ENCODE measurements around the gene INPP4A.

The INPP4A gene

DNA sequence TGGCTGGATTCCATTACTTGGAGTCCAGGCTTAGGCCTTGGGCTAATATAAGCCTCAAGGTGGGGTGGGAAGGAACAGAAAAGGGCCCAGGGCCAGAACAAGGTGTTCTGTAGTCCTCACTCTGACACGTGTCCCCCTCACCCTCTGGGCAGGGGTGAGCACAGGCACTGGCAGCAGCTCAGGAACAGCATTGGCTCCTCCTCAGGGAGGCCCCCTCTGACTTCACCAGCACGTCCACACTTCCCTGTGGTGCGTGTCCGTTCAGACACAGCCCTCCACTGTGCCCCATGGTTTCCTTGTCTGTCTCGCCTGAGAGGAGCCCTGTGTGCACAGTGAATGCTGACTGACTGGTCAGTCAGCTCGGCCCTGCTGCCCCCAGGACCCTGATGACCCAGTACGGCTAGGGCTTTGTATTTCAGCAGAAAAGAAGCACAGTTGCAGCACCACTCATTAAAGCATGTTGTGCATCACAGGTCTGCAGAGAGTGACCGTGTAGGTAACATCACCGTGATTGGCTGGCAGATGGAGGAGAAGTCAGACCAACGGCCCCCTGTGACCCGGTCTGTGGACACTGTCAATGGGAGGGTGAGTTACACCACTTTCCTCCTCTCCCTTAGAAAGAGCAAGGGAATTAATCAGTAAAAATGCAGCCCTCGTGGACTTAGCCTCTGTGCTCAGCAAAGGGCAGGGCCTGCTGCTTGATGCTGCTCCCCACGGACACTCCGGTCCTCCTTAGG is 92.9 kb downstream of the INPP4A start:
- no peak for DNase-seq (ENCODE audit: low read depth in 4 of 4, low spot score in 1 of 4)

DNA sequence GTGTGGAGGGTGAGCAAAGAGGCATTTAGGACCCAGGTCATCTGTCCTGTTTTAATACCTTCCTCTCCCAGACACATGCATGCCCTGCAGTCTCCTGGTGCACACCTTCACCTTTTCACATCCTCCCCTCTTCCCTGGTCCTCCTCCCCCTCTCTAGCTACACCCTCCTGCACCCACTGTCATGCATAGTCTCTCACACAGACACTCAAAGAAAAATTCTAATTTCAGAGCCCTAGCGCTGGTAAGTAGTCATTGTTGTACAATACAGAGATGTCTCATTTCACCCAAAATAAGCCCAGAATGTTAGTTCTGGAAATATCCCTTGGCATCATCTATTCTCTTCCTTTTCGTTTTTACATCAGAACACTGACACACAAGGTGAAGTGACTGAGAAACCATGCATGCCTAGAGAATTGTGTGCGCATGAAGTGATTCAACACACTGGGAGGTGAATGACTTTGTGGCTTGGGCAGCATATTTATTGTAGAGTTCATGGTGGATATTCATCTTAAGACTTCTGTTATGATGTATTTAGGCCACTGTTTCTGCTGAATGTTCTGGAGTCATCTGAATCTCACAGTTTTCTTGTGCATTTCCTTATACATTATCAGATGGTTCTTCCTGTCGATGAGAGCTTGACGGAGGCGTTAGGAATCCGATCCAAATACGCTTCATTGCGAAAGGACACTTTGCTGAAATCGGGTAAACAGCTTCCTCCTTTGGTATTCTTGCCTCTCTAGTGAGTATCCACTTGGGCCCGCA is 93.8 kb downstream of the INPP4A start:
- no peak for DNase-seq (ENCODE audit: low read depth in 4 of 4, low spot score in 1 of 4)

DNA sequence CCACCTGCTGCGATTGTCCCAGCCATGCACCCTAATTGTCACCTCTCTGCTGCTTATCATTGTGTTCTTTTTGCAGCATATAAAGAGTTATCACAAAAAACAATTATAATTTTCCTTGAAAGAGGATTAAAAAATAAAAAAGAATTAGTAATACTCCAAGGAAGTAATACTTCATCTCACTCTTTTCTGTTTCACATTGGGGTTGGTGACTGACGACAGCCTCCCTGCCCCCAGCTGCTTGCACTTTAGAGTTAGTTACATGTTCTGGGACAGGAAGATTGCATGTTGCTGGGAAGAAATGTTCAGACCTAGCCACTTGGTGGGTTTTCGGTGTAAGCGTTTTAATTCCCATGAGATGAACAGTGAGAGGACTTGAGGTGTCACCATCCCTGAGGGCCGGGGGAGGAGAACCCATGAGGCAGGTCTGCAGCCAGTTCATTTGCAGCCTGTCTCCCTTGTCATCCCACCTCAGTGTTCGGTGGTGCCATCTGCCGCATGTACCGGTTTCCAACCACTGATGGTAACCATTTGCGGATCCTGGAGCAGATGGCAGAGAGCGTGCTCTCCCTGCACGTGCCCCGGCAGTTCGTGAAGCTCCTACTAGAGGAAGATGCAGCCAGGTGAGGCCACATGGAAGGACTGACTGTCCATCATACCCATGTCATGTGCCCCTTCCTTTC is 94.5 kb downstream of the INPP4A start:
- no peak for DNase-seq (ENCODE audit: low read depth in 4 of 4, low spot score in 1 of 4)

DNA sequence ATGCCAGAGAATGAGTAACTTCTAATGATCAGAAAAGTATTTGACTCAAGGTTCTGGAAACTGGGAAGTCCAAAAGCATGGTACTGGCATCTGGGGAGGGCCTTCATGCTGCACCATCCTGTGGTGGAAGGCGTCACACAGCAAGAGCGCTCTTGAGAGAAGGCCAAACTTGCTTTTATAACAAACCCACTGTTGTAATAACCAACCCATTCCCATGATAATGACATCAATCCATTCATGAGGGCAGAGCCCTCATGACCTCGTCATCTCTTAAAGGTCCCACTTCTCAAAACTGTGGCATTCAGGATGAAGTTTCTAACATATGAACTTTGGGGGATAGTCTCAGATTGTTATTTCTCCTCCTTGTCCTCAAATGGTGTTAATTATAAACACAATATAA is 95.9 kb downstream of the INPP4A start:
- DNase-seq (ENCODE audit: low read depth in 4 of 4, low spot score in 1 of 4), result no peak

DNA sequence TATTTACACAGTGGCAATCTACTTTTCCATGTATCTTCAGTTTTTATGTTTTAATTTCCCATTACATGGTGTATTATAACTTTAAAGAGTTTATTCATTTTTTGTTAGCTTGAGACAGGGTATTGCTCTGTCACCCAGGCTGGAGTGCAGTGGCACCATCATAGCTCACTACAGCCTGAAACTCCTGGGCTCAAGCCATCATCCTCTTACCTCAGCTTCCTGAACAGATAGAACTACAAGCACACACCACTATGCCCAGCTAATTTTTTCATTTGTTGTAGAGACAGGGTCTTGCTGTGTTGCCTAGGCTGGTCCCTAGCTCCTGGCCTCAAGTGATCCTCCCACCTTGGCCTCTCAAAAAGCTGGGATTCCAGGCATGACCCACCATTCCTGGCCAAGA is 96.8 kb downstream of the INPP4A start:
- DNase-seq (ENCODE audit: low read depth in 4 of 4, low spot score in 1 of 4), result no peak

DNA sequence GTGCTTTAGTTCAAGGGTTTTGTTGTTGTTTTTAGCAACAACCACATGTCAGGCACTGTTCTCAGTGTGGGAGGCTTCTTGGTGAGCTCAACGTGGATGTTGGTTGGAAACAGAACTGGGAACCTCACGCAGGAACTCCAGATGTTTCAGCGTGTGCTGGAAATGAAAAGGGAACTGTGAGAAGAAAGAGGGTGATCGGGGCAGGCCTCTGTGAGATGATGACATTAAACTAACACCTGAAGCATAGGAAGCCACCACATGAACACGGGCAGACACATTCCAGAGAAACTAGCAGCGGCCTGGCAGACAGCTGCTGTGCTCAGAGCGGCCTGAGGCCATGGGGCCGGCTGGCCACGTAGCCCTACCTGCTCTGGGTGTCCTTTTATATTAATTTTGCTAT is 97.2 kb downstream of the INPP4A start:
- no peak for DNase-seq (ENCODE audit: low read depth in 4 of 4, low spot score in 1 of 4)

DNA sequence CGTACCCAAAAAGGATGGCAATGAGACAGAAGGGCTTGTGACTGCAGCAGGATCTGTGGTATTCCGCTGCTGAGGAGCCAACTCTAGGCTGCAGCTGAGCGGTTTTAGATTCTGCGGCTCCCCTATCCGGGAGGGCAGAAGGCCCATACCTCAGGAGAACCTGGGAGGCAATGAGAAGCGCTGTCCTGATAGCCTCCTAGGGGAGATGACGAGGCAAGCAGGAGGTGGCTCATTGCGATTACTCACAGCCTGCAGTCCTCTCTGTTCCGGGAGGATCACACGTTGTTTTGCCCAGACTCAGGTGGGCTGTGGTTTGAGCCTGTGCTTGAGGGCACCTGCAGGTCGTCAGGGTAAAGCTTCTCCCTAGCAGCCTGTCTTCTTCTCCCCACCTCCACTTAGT is 98.6 kb downstream of the INPP4A start:
- DNase-seq (ENCODE audit: low read depth in 4 of 4, low spot score in 1 of 4), result no peak

DNA sequence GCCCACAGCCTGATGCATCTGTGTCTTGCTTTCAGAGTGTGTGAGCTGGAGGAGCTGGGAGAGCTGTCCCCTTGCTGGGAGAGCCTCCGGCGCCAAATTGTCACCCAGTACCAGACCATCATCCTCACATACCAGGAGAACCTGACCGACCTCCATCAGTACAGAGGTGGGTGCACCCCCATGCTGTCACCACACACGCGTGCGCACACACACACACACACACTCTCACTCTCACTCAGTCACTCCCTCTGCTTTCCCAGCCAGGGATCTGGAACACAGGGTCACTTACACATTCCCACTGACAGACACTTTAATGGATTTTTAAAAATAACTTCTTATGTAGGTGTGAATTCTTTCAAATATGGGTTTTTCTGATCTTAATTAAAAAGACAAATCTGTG is 99.2 kb downstream of the INPP4A start:
- DNase-seq (ENCODE audit: low read depth in 4 of 4, low spot score in 1 of 4), result no peak

DNA sequence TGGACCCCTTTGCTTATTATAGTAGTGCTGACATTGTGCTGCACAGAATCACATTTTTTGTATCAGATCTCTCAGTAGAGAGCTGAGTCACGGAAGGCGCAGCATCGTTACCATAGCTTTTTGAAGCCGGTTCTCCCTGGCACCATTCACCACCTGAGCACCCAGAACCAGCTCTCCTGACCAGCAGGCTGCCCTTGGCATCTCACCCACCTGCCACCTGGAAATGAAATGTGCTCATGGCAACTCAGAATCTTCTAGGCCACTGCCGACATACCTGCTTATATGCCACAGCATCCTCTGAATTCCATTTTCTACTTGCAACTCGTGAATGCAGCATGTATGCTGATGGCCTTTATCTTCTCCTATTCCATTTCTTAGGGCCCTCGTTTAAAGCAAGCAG is 100.9 kb downstream of the INPP4A start:
- DNase-seq (ENCODE audit: low read depth in 4 of 4, low spot score in 1 of 4), result no peak

DNA sequence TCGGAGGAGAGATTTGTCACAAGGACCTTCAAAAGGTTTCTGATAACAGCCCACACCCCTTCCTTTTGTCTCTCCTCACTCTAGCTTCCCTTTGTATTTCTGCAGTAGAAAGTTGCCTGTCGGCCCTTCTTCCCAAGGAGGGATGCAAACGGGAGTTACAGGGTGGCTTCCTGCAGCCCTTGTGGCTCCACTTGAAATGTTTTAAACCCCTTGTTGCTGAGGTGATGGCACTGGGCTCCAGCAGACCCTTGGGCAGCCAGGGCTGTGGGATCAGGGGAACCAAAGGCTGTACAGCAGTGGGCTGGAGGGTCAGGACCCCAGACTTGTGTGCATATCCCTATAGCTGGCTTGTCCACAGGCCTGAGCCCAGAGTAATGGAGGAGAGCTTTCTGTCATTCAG is 101.5 kb downstream of the INPP4A start:
- no peak for DNase-seq (ENCODE audit: low read depth in 4 of 4, low spot score in 1 of 4)

DNA sequence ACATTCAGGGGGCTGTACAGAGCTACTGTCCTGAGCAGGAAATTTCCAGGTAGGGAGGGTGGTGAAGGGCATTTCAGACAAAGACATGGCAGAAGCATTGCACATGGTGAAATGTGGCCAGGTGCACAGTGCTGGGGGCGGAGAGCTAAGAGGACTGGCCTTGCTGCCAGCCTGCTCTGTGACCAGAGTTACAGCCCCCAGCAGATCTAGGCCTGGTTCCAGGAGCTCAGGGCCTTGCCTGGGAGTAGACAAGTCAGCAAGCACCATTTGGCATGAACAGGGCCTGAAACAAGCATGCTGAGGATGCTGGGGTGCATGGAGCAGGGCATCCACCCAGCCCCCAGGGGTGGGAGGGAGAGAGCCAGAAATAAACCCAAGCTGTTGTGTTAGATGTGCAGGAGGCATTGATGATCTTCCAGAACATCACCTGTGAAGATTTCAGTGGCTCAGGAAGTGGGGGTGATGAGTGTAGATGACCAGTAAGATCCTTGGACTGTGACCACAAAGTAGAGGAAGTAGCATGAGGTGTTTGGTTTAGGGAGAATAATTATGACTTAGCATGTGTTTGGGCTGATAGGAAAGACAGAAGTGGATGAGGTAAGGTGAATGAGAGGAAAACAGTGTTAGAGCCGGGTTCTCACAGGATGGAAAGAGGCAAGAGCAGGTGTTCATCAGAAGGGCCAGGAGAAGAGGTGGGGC is 102.6 kb downstream of the INPP4A start:
- DNase-seq (ENCODE audit: low read depth in 4 of 4, low spot score in 1 of 4), result no peak

DNA sequence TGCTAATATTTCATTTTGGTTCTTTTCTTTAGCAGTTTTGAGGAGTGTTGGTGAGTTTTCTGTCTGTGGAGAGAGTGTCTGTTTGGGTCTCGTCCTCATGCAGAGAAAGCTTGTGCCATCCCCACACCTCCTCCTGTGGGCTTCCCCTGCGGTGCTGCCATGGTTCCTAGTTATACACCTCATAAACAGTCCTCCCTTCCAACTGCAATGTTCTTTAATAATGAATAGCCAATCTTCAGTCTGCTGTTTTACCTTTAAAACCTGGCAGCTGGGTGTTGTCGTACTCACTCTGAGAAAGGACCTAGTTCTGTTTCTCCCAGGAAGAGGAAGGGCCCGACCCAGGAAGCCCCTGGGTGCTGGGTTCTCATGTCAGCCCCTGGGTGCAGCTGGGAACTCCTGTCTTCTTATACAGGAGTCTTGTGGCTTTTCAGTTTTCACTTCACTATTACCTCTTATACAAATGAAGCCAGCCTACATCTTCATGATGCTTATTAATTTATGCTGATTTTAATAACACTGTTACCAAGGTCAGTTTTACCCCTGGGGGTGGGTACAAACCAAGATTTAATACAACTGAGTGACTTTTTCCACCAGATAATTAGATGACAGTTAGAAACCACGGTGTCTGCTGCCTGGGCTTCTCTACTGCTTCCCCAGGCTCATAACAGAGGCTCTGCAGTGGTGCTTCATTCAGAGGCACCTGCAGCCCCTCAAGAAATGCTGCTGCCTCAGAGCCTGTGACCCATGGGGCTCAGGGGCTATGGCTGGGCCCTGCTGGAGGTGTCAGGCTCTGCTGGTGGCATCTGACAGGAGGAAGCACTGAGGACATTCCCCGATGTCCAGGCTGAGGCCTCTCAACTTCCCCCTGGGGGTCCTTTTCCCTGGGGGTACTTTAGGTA is 104.5 kb downstream of the INPP4A start:
- no peak for DNase-seq (ENCODE audit: low read depth in 4 of 4, low spot score in 1 of 4)

DNA sequence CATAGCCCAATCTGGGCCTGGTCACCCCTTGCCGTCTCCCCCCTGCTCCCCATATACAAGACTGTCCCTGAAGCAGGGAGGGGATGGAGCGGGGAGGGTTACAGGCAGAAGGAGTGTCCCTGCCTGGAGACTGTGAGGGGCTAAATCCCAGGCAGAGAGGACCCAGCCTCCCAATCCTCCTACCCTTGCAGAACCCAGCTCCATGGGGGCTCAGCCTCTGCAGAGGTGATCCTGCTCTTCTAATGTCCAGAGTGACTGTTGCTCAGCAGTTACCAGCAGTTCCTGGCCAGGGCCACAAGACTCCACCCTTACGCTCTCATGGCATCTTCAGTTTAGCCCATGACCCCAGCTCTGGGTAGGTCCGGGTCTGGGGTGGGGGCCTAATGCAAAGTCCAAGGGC is 105.5 kb downstream of the INPP4A start:
- no peak for DNase-seq (ENCODE audit: low read depth in 4 of 4, low spot score in 1 of 4)

DNA sequence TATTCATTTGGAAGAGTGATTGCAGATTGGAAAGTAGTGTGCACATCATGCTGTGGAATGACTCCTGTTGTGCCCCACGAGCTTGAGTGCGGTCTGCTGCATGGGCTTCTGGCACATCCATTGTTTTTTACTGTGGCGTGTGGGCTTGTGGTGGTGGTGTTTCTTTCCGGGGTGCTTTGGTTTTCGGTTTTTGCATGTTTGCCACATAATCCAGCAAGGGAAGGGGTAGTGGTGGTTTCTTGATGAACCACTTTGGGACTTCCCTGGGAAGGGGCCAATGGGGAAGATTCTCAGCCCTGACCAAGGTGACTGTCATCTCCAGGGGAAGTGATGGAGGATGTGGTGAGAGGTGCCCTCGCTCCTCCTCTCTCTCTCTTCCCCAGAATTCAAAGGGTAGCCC is 106.7 kb downstream of the INPP4A start:
- peak in 1 of 4 experiments; percentile 28 for DNase-seq (ENCODE audit: low read depth in 4 of 4, low spot score in 1 of 4)

DNA sequence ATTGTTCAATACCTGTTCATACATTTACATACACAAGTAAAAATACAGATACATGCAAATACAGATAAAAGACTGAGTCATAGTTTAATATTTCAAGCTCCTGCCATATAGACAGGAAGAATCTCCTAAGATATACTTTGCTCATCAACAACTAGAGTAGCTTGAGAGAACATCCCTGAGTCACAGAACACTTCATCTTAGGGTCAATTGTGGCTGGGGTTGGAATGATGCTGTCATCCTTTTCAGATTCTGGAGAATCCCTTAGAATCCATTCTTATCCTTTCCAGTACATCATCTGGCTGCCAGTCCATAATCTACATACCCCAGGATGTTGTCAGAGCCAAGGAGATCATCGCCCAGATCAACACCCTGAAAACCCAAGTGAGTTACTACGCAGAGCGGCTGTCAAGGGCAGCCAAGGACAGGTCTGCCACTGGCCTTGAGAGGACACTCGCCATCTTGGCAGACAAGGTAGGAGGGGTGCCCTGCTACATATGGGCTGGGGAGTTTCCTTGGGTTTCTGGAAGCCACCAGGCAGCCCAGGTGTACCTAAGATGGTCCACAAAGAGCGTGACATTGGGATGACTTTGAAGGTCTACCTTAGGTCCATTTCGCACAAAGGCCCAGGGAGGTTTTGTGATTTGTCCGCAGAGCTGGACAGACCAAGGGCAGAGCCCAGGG is 108.0 kb downstream of the INPP4A start:
- DNase-seq (ENCODE audit: low read depth in 4 of 4, low spot score in 1 of 4), result no peak

DNA sequence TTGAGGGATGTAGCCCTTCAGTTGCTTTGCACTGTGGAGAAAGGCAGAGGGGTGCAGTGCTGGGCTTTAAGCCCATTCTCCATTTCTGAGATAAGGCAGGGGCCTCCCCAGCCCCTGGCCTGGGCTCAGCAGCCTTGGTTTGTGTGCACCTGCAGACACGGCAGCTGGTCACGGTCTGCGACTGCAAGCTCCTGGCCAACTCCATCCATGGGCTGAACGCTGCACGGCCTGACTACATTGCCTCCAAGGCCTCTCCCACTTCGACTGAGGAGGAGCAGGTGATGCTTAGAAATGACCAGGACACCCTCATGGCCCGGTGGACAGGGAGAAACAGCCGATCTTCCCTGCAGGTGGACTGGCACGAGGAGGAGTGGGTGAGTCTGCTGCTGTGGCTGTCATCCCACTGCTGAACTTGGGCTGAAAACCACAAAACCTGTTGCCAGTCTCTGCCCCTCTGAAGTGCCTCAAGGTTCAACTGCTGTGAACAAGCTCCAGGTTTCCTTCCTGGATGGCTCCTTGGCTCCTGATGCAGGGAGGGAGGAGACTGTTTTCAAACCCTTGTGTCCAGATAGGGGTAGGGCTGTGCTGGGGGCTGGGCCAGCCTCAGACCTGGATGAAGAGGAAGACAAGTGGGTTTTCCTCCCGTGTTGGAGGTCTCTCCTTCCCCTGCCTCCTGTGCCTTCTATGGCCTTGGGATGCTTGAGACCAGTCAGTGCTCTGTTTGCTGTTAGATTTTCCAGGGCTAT is 109.6 kb downstream of the INPP4A start:
- no peak for DNase-seq (ENCODE audit: low read depth in 4 of 4, low spot score in 1 of 4)

DNA sequence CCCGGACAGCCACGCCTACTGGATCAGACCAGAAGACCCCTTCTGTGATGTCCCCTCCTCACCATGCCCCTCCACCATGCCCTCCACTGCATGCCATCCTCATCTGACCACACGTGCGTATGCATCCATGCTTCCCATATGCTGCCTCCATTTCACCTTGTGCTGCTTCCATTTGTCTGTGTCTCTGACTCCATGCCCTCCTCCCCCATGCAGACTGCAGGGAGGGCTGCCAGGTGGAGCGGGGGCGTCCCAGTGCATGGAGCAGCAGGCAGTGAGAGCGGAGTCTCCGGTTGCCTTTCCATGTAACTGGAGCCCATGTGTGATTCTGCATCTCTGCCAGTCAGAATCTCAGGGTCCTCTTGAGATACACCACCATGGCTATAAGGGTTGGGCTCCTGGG is 111.0 kb downstream of the INPP4A start:
- no peak for DNase-seq (ENCODE audit: low read depth in 4 of 4, low spot score in 1 of 4)

DNA sequence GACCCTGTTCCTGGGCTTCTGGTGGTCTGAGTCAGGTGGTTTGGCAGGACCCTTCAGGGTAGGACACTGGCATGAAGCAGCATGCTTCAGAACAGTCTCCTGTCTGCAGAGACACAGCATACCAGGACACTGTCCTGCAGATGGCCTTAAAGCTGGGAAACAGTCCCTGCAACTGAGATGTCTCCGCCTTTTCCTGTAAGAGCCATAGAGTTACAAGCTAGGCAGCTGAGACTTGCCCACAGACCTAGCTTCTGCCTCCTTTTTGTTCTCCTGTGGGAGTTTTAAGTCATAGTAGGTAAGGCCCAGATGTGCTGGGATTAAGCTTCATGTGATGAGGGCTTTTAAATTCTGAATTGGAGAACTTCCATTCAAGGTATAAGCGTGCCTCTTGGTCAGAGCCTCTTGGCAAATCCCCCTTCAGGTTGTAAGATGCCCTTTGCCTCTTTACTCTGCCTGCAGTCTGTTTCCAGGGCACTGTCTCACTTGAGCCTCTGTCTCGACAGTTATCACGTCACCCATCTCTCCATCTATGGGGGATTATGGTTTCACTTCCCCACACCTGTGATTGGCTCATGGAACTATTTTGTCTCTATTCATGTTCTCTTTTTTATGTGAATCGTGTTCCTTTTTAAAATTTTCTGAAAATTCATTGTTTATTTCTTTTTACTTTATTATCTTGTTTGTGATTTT is 111.8 kb downstream of the INPP4A start:
- DNase-seq (ENCODE audit: low read depth in 4 of 4, low spot score in 1 of 4), result no peak
